ENCODE measurements around the gene PGC. TPM values are rescaled to one million over a fixed set of nuclear protein-coding genes. Genes with fewer than 3 reads are reported as not detected.

The PGC gene
- total RNA-seq, 1 donor, result not detected

GRCh38 chr6:41695825-41696224, 51.4 kb downstream of the PGC start:
- no peak for TF ChIP-seq CTCF (IDR thresholded peaks at IDR 0.05; ENCODE audit: insufficient read depth, low read length)
- H3K4me3 ChIP-seq (ENCODE audit: low read depth, low read length), result no peak overlapping the region
- DNase-seq (ENCODE audit: low read depth), result no peak

GRCh38 chr6:41694815-41695526, 52.2 kb downstream of the PGC start:
- H3K4me3 ChIP-seq (ENCODE audit: low read depth, low read length), result no peak overlapping the region
- DNase-seq (ENCODE audit: low read depth), result peak; percentile 6
- TF ChIP-seq CTCF (IDR thresholded peaks at IDR 0.05; ENCODE audit: insufficient read depth, low read length), result no peak

- TF ChIP-seq CTCF (IDR thresholded peaks at IDR 0.05; ENCODE audit: insufficient read depth, low read length), result no peak
- DNase-seq (ENCODE audit: low read depth), result no peak
- no peak overlapping the region for H3K4me3 ChIP-seq (ENCODE audit: low read depth, low read length)
Observed at GRCh38 chr6:41693281-41694240, 53.6 kb downstream of the PGC start.

- no peak for TF ChIP-seq CTCF (IDR thresholded peaks at IDR 0.05; ENCODE audit: insufficient read depth, low read length)
- H3K4me3 ChIP-seq (ENCODE audit: low read depth, low read length), result no peak overlapping the region
- no peak for DNase-seq (ENCODE audit: low read depth)
Observed at GRCh38 chr6:41692730-41693129, 54.5 kb downstream of the PGC start.

DNA sequence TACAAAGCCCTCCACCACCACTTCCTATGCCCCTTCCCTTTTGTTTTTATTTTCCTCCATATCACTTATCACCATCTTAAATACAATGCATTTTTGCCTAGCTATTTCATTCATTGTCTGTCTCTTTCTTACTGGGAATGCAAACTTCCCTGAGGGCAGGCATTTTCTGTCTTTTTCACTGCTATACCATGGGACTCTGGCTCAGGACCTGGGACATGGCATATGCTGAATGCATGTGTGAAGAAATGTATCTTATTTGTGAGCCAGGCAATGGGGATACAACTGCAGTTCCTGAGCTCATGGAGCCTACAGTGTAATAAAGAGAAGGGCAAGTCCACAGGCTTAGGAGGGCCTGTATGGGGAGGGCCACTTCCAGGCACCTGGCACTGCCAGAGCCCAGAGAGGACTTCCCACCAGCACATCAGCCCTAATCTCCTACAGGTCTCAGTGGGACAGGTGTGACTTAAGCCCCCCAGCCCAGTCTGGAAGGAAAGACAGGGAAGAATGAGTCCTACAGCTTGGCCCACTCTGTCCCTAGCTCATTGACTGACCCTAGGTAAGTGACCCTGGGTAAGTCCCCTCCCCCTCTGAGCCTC, 55.0 kb downstream of the PGC start:
- DNase-seq (ENCODE audit: low read depth), result no peak
- no peak overlapping the region for H3K4me3 ChIP-seq (ENCODE audit: low read depth, low read length)
- no peak for TF ChIP-seq CTCF (IDR thresholded peaks at IDR 0.05; ENCODE audit: insufficient read depth, low read length)

- no peak for TF ChIP-seq CTCF (IDR thresholded peaks at IDR 0.05; ENCODE audit: insufficient read depth, low read length)
- H3K4me3 ChIP-seq (ENCODE audit: low read depth, low read length), result no peak overlapping the region
- DNase-seq (ENCODE audit: low read depth), result no peak
Observed at GRCh38 chr6:41691426-41692079, 55.6 kb downstream of the PGC start.
